Liver (tissue), 9 donors: Measurements from ENCODE around the gene EVA1C. TPM values are rescaled to one million over a fixed set of nuclear protein-coding genes. Genes with fewer than 3 reads are reported as not detected.
"Not testable (repeated sequence)": the region's sequence is repeated elsewhere in the genome, so short reads cannot be mapped to it uniquely, and the experiment has no call there.

ENCODE experiments used
- DNase-seq: peaks from one replicate; pipeline ENCODE4 v3.0.0-alpha.2; 2017; ENCODE audit warnings: low spot score
- H3K27ac ChIP-seq, 2 donors: one replicate each; pipeline ENCODE4 v1.7.0; 2013; ENCODE audit warnings: inconsistent platforms in 2 of 2, low read length in 2 of 2, control low read depth in 1 of 2, low read depth in 1 of 2, mild to moderate bottlenecking in 1 of 2
- H3K27me3 ChIP-seq, 4 donors: one replicate each; pipeline versions ENCODE4 v1.6.1 to v1.7.0; 2013; ENCODE audit warnings: low read length in 3 of 4, inconsistent platforms in 1 of 4, mild to moderate bottlenecking in 1 of 4, moderate library complexity in 1 of 4; ENCODE audit not compliant: control insufficient read depth in 4 of 4, insufficient read depth in 4 of 4
- H3K36me3 ChIP-seq, 4 donors: one replicate each; pipeline versions ENCODE4 v1.6.1 to v1.7.0; 2013; ENCODE audit warnings: low read length in 3 of 4, mild to moderate bottlenecking in 3 of 4, low read depth in 1 of 4, moderate library complexity in 1 of 4; ENCODE audit not compliant: control insufficient read depth in 4 of 4, insufficient read depth in 3 of 4
- H3K4me1 ChIP-seq, 4 donors: one replicate each; pipeline versions ENCODE4 v1.6.1 to v1.7.0; 2013; ENCODE audit warnings: low read length in 3 of 4, mild to moderate bottlenecking in 3 of 4, moderate library complexity in 1 of 4; ENCODE audit not compliant: control insufficient read depth in 4 of 4, insufficient read depth in 4 of 4
- H3K4me3 ChIP-seq, 3 donors: one replicate each; pipeline versions ENCODE4 v1.6.1 to v1.7.0; 2013; ENCODE audit warnings: low read length in 3 of 3, control low read depth in 1 of 3, low read depth in 1 of 3, mild to moderate bottlenecking in 1 of 3
- H3K9ac ChIP-seq, 2 donors: one replicate each; pipeline ENCODE4 v1.7.0; 2013; ENCODE audit warnings: low read length in 2 of 2, mild to moderate bottlenecking in 2 of 2, moderate library complexity in 2 of 2, control low read depth in 1 of 2, low read depth in 1 of 2
- H3K9me3 ChIP-seq, 4 donors: one replicate each; pipeline versions ENCODE4 v1.6.1 to v1.7.0; 2013; ENCODE audit warnings: low read length in 3 of 4; ENCODE audit not compliant: control insufficient read depth in 4 of 4
- ATF3 ChIP-seq: IDR thresholded peaks from 2 replicates; pipeline ENCODE4 v1.6.1; 2016; ENCODE audit warnings: antibody characterized with exemption
- CTCF ChIP-seq: fragments of 150-350 bp; IDR thresholded peaks from 2 replicates; pipeline ENCODE4 v1.5.1; 2017; ENCODE audit warnings: improper control_type of control experiment, low read depth, low read length; ENCODE audit not compliant: missing input control
- FOXA1 ChIP-seq: IDR thresholded peaks from 2 replicates; pipeline ENCODE4 v1.6.1; 2016; ENCODE audit warnings: antibody characterized with exemption
- GABPA ChIP-seq, 2 donors: IDR thresholded peaks in 1 of 2; conservative IDR thresholded peaks in 1 of 2; 2 replicates each; pipeline ENCODE4 v1.6.1; 2016; ENCODE audit warnings: antibody characterized with exemption in 2 of 2, mild to moderate bottlenecking in 1 of 2, moderate library complexity in 1 of 2
- HNF4A ChIP-seq, 2 donors: conservative IDR thresholded peaks; 2 replicates each; pipeline ENCODE4 v1.6.1; 2016; ENCODE audit warnings: antibody characterized with exemption in 2 of 2, mild to moderate bottlenecking in 2 of 2
- HNF4G ChIP-seq: IDR thresholded peaks from 2 replicates; pipeline ENCODE4 v1.6.1; 2016; ENCODE audit warnings: antibody characterized with exemption
- JUND ChIP-seq, 2 donors: IDR thresholded peaks; 2 replicates each; pipeline ENCODE4 v1.6.1; 2016; ENCODE audit warnings: antibody characterized with exemption in 2 of 2
- MAX ChIP-seq: IDR thresholded peaks from 2 replicates; pipeline ENCODE4 v1.6.1; 2016; ENCODE audit warnings: antibody characterized with exemption
- NR2F2 ChIP-seq: IDR thresholded peaks from 2 replicates; pipeline ENCODE4 v1.6.1; 2016; ENCODE audit warnings: antibody characterized with exemption
- RAD21 ChIP-seq, 2 donors: IDR thresholded peaks; 2 replicates each; pipeline ENCODE4 v1.6.1; 2016; ENCODE audit warnings: antibody characterized with exemption in 2 of 2, mild to moderate bottlenecking in 2 of 2
- REST ChIP-seq: IDR thresholded peaks from 2 replicates; pipeline ENCODE4 v1.6.1; 2016; ENCODE audit warnings: antibody characterized with exemption, mild to moderate bottlenecking
- RXRA ChIP-seq, 2 donors: IDR thresholded peaks; 2 replicates each; pipeline ENCODE4 v1.6.1; 2017 to 2018; ENCODE audit warnings: antibody characterized with exemption in 2 of 2, mild to moderate bottlenecking in 1 of 2
- SP1 ChIP-seq: IDR thresholded peaks from 2 replicates; pipeline ENCODE4 v1.6.1; 2018; ENCODE audit warnings: antibody characterized with exemption, mild to moderate bottlenecking
- TAF1 ChIP-seq: conservative IDR thresholded peaks from 2 replicates; pipeline ENCODE4 v1.6.1; 2016; ENCODE audit warnings: antibody characterized with exemption, mild to moderate bottlenecking
- YY1 ChIP-seq: IDR thresholded peaks from 2 replicates; pipeline ENCODE4 v1.6.1; 2016; ENCODE audit warnings: antibody characterized with exemption, mild to moderate bottlenecking
- ZBTB33 ChIP-seq: IDR thresholded peaks from 2 replicates; pipeline ENCODE4 v1.6.1; 2016; ENCODE audit warnings: antibody characterized with exemption
- WGBS: extraction: QIAGEN DNeasy Blood & Tissue Kit; methylation state at CpG from one replicate; pipeline ENCODE4 v1.1.7; 2013; 5-methylcytosine and 5-hydroxymethylcytosine counted together
- polyA plus RNA-seq, 2 donors: library from polyadenylated mRNA; stranded (reverse) in 1 of 2; unstranded in 1 of 2; fragments of 200-250 nt in 1 of 2; fragments of >200 nt in 1 of 2; fragmentation: Nextera tagmentation in 1 of 2; extraction: Ambion mirVana in 1 of 2; gene quantifications; one replicate each; pipeline versions ENCODE4 v1.2.1 to v1.2.3, GENCODE V29; 2013 to 2015
- total RNA-seq, 2 donors: library from RNA; depleted of rRNA; stranded (reverse); fragments of >200 nt; gene quantifications; one replicate each; pipeline ENCODE4 v1.2.3, GENCODE V29; 2014
- donor health status: healthy.
- donor health status: healthy.
- donor health status: healthy.
- donor health status: healthy.
- donor health status: healthy.

Gene EVA1C
- total and polyA plus RNA-seq, 4 donors = 0.47 to 3.3 (median 2.4) TPM

- no peak for TF ChIP-seq GABPA (IDR thresholded peaks at IDR 0.05 in 1 of 2, conservative IDR thresholded peaks at IDR 0.05 in 1 of 2)
- TF ChIP-seq RXRA (IDR thresholded peaks at IDR 0.05) = no peak
- no peak for TF ChIP-seq SP1
- no peak for TF ChIP-seq CTCF
- no peak for TF ChIP-seq HNF4G
- TF ChIP-seq REST = no peak
- no peak for TF ChIP-seq ATF3
- no peak for TF ChIP-seq FOXA1
- TF ChIP-seq MAX = no peak
- no peak for TF ChIP-seq JUND (IDR thresholded peaks at IDR 0.05)
- TF ChIP-seq YY1 = no peak
- no peak for TF ChIP-seq TAF1
- TF ChIP-seq NR2F2 = no peak
- no peak for TF ChIP-seq HNF4A (conservative IDR thresholded peaks at IDR 0.05)
- TF ChIP-seq RAD21 (IDR thresholded peaks at IDR 0.05) = no peak
- no peak for TF ChIP-seq ZBTB33
- no peak for DNase-seq
- Histone ChIP-seq H3K36me3 (no peaks in the 10 kb centered on the region), H3K9me3 (no peaks in the 10 kb centered on the region), H3K4me1 (peaks cover 0 to 14% (median 8%) of the 10 kb centered on the region in 4 donors), H3K27ac (no peak overlapping the region), H3K4me3 (no peak overlapping the region), H3K9ac (no peak overlapping the region), H3K27me3 (no peaks in the 10 kb centered on the region)
- 98% methylated on average over 6 of the region's 6 CpGs for whole genome bisulfite sequencing
Observed at GRCh38 chr21:32461503-32461902, 49.0 kb downstream of the EVA1C start.

GRCh38 chr21:32462564-32462963 is 50.1 kb downstream of the EVA1C start:
- DNase-seq, H3K9me3 ChIP-seq, H3K4me1 ChIP-seq, H3K9ac ChIP-seq, H3K27me3 ChIP-seq, H3K27ac ChIP-seq, H3K4me3 ChIP-seq, H3K36me3 ChIP-seq: not testable (repeated sequence)
- 96% methylated on average over 3 of the region's 3 CpGs for WGBS
